Epithelial cell of esophagus (primary cell): ENCODE results near the gene SRRD.

Experiments
- DNase-seq: peaks from one replicate; pipeline ENCODE4 v3.0.0; 2010; ENCODE audit warnings: low read depth
- H3K4me3 ChIP-seq: 2 replicates; pipeline ENCODE4 v1.5.1; 2011; ENCODE audit warnings: mild to moderate bottlenecking, low read length, control low read depth
- CTCF ChIP-seq: IDR thresholded peaks from 2 replicates; pipeline ENCODE4 v1.5.1; 2011; ENCODE audit warnings: low read depth, mild to moderate bottlenecking, low read length, control low read depth, inconsistent platforms; ENCODE audit not compliant: insufficient read depth; ENCODE audit errors: missing control alignments

Gene SRRD

GRCh38 chr22:26477341-26477731 is 6.3 kb upstream of the SRRD start:
- no peak for DNase-seq
- H3K4me3 ChIP-seq = no peak overlapping the region
- no peak for TF ChIP-seq CTCF

GRCh38 chr22:26479043-26479791 is 4.5 kb upstream of the SRRD start:
- peak; percentile 18 for TF ChIP-seq CTCF
- no peak for DNase-seq

GRCh38 chr22:26479792-26480610 is 3.7 kb upstream of the SRRD start:
- peak; percentile 38 for DNase-seq
- peak overlapping the region; percentile 27 for H3K4me3 ChIP-seq
- TF ChIP-seq CTCF = no peak

More at GRCh38 chr22:26479043-26479791, 4.5 kb upstream of the SRRD start:
- H3K4me3 ChIP-seq = peak overlapping the region; percentile 27

- no peak overlapping the region for H3K4me3 ChIP-seq
- no peak for DNase-seq
- no peak for TF ChIP-seq CTCF
Measured at GRCh38 chr22:26480611-26480932, 3.1 kb upstream of the SRRD start.

- no peak for TF ChIP-seq CTCF
- no peak overlapping the region for H3K4me3 ChIP-seq
- DNase-seq = peak; percentile 51
Measured at GRCh38 chr22:26481112-26481693, 2.5 kb upstream of the SRRD start.

GRCh38 chr22:26481694-26482093 is 2.0 kb upstream of the SRRD start:
- DNase-seq = no peak
- H3K4me3 ChIP-seq = no peak overlapping the region
- TF ChIP-seq CTCF = no peak
